ENCODE data around the gene APC2.

Gene APC2

DNA sequence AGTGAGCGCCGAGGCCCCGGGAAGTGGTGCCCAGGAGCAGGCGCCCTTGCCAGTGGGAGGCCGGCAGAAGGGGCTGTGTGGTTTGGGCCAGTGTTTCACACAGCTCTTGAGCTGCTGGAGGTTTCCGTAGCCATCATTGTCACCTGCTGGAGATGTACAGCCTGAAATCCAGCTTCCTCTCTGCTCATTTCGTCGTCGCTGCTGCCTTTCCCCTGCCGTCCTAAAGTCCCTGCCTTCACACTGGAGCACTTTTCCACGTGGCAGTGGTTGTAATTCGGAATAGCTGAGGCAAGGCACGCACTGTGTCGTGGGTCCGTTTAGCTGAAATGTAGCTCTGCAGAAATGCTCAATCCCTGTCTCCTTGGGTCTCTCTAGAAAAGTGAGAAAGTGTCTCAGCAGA lies 29.3 kb upstream of the APC2 start:
- H3K27me3 Mint-ChIP-seq (ENCODE audit: low read depth) = no peaks in the 10 kb centered on the region
- no peak overlapping the region for H3K4me3 Mint-ChIP-seq
- peak overlapping the region in 2 of 3 experiments; percentile 33 to 65 for H3K27ac Mint-ChIP-seq
- no peaks in the 10 kb centered on the region for H3K9me3 Mint-ChIP-seq
- TF ChIP-seq, protein P1, sequence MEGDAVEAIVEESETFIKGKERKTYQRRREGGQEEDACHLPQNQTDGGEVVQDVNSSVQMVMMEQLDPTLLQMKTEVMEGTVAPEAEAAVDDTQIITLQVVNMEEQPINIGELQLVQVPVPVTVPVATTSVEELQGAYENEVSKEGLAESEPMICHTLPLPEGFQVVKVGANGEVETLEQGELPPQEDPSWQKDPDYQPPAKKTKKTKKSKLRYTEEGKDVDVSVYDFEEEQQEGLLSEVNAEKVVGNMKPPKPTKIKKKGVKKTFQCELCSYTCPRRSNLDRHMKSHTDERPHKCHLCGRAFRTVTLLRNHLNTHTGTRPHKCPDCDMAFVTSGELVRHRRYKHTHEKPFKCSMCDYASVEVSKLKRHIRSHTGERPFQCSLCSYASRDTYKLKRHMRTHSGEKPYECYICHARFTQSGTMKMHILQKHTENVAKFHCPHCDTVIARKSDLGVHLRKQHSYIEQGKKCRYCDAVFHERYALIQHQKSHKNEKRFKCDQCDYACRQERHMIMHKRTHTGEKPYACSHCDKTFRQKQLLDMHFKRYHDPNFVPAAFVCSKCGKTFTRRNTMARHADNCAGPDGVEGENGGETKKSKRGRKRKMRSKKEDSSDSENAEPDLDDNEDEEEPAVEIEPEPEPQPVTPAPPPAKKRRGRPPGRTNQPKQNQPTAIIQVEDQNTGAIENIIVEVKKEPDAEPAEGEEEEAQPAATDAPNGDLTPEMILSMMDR (IDR thresholded peaks at IDR 0.05; ENCODE audit: unreplicated experiment in 3 of 3) = no peak
- H3K36me3 Mint-ChIP-seq (ENCODE audit: low read depth) = peaks cover 53% of the 10 kb centered on the region
- peaks cover 75% of the 10 kb centered on the region for H3K4me1 Mint-ChIP-seq

- Mint-ChIP-seq H3K4me3 (no peak overlapping the region), H3K9me3 (no peaks in the 10 kb centered on the region)
- TF ChIP-seq, protein P1 (IDR thresholded peaks at IDR 0.05; ENCODE audit: unreplicated experiment in 3 of 3) = no peak
These were observed 28.5 kb upstream of the APC2 start for GRCh38 chr19:1421218-1421957.

GRCh38 chr19:1421958-1422305 lies 28.0 kb upstream of the APC2 start:
- Mint-ChIP-seq H3K4me3 (no peak overlapping the region), H3K27me3 (ENCODE audit: low read depth) (no peaks in the 10 kb centered on the region), H3K4me1 (peaks cover 67% of the 10 kb centered on the region), H3K36me3 (ENCODE audit: low read depth) (peaks cover 56% of the 10 kb centered on the region), H3K27ac (peak overlapping the region in 1 of 3 experiments; percentile 80), H3K9me3 (no peaks in the 10 kb centered on the region)
- TF ChIP-seq, protein P1 (IDR thresholded peaks at IDR 0.05; ENCODE audit: unreplicated experiment in 3 of 3) = no peak

More at GRCh38 chr19:1421218-1421957, 28.5 kb upstream of the APC2 start:
- Mint-ChIP-seq H3K4me1 (peaks cover 71% of the 10 kb centered on the region), H3K27ac (peak overlapping the region in 2 of 3 experiments; percentile 33 to 65), H3K27me3 (ENCODE audit: low read depth) (no peaks in the 10 kb centered on the region), H3K36me3 (ENCODE audit: low read depth) (peaks cover 56% of the 10 kb centered on the region)

- TF ChIP-seq, protein P1 (IDR thresholded peaks at IDR 0.05; ENCODE audit: unreplicated experiment in 3 of 3) = no peak
- Mint-ChIP-seq H3K27me3 (ENCODE audit: low read depth) (no peaks in the 10 kb centered on the region), H3K4me1 (peaks cover 62% of the 10 kb centered on the region), H3K27ac (peak overlapping the region in 2 of 3 experiments; percentile 60 to 80), H3K4me3 (peak overlapping the region in 1 of 3 experiments; percentile 42), H3K9me3 (no peaks in the 10 kb centered on the region), H3K36me3 (ENCODE audit: low read depth) (peaks cover 54% of the 10 kb centered on the region)
These were observed 27.6 kb upstream of the APC2 start for GRCh38 chr19:1422360-1422759.

DNA sequence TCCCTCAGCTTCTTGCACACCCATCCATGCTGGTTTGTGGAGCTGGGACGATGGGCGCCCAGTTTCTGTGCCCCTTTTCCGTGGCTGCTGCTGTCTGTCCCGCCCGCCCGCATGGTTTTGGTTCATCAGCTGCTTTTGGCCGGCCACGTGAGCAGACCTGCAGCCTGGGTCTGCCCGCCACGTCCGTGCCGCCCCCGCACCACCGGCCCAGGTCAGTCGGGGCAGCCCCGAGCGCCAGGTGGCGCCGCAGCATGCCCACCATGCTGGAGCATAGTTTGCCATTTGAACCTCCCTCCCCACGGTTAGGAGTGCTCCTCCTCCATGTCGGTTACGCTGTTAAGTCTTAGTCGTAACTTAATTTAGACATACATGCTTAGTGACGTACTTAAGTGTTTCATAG lies 27.0 kb upstream of the APC2 start:
- H3K27ac Mint-ChIP-seq = peak overlapping the region; percentile 49 to 80 (median 69)
- TF ChIP-seq, protein P1 (IDR thresholded peaks at IDR 0.05; ENCODE audit: unreplicated experiment in 3 of 3) = no peak
- no peaks in the 10 kb centered on the region for H3K9me3 Mint-ChIP-seq
- H3K4me3 Mint-ChIP-seq = peak overlapping the region; percentile 4 to 51 (median 42)
- peaks cover 56% of the 10 kb centered on the region for H3K4me1 Mint-ChIP-seq
- peaks cover 49% of the 10 kb centered on the region for H3K36me3 Mint-ChIP-seq (ENCODE audit: low read depth)
- H3K27me3 Mint-ChIP-seq (ENCODE audit: low read depth) = no peaks in the 10 kb centered on the region

Measured in nephron (organoid).